Type B pancreatic cell (in vitro differentiated cells): ENCODE measurements around the gene DYNC2H1. TPM values are rescaled to one million over a fixed set of nuclear protein-coding genes. Genes with fewer than 3 reads are reported as not detected.
A peak's percentile ranks its signal among the peaks of the same experiment; 100 is the strongest.

Source experiments
- DNase-seq: peaks from one replicate; pipeline ENCODE4 v3.0.0; 2021; ENCODE audit warnings: mixed read lengths; ENCODE audit not compliant: unreplicated experiment; ENCODE audit errors: extremely low spot score
- H3K27ac Mint-ChIP-seq: 2 replicates; pipeline ENCODE4 v1.8.0; 2021; ENCODE audit warnings: mild to moderate bottlenecking, mixed read lengths
- H3K27me3 Mint-ChIP-seq: 2 replicates; pipeline ENCODE4 v1.8.0; 2021; ENCODE audit warnings: mixed read lengths
- H3K36me3 Mint-ChIP-seq: 2 replicates; pipeline ENCODE4 v1.8.0; 2021; ENCODE audit warnings: mixed read lengths
- H3K4me1 Mint-ChIP-seq: one replicate; pipeline ENCODE4 v1.8.0; 2021; ENCODE audit warnings: mixed read lengths; ENCODE audit not compliant: unreplicated experiment
- H3K4me3 Mint-ChIP-seq: 2 replicates; pipeline ENCODE4 v1.8.0; 2021; ENCODE audit warnings: mild to moderate bottlenecking, mixed read lengths
- H3K9me3 Mint-ChIP-seq: 2 replicates; pipeline ENCODE4 v1.8.0; 2021; ENCODE audit warnings: mixed read lengths
- CTCF ChIP-seq: fragments of 200-600 bp; sonication (generic); conservative IDR thresholded peaks from 2 replicates; pipeline ENCODE4 v1.5.0; 2021; ENCODE audit warnings: antibody characterized with exemption, mild to moderate bottlenecking
- total RNA-seq: library from RNA; stranded (reverse); gene quantifications from 2 replicates; pipeline ENCODE4 v1.2.1, GENCODE V29; 2021; ENCODE audit warnings: low replicate concordance

The DYNC2H1 gene
- total RNA-seq, 1 donor from 2014 or later: 26.1 TPM

GRCh38 chr11:103480421-103480820, 371.2 kb downstream of the DYNC2H1 start:
- H3K27me3 Mint-ChIP-seq: no peaks in the 10 kb centered on the region
- DNase-seq: no peak
- H3K36me3 Mint-ChIP-seq: no peaks in the 10 kb centered on the region
- H3K9me3 Mint-ChIP-seq: no peaks in the 10 kb centered on the region
- H3K4me3 Mint-ChIP-seq: no peak overlapping the region
- no peak for TF ChIP-seq CTCF
- no peaks in the 10 kb centered on the region for H3K4me1 Mint-ChIP-seq
- H3K27ac Mint-ChIP-seq: no peak overlapping the region

GRCh38 chr11:103483996-103484395, 374.8 kb downstream of the DYNC2H1 start:
- no peak overlapping the region for H3K4me3 Mint-ChIP-seq
- DNase-seq: no peak
- H3K36me3 Mint-ChIP-seq: no peaks in the 10 kb centered on the region
- peaks cover 5% of the 10 kb centered on the region for H3K9me3 Mint-ChIP-seq
- no peak for TF ChIP-seq CTCF
- H3K4me1 Mint-ChIP-seq: no peaks in the 10 kb centered on the region
- H3K27me3 Mint-ChIP-seq: no peaks in the 10 kb centered on the region
- no peak overlapping the region for H3K27ac Mint-ChIP-seq

- H3K27ac Mint-ChIP-seq: no peak overlapping the region
Observed at GRCh38 chr11:103484545-103484944, 375.3 kb downstream of the DYNC2H1 start.

GRCh38 chr11:103486604-103487003, 377.4 kb downstream of the DYNC2H1 start:
- H3K27me3 Mint-ChIP-seq: no peaks in the 10 kb centered on the region
- H3K27ac Mint-ChIP-seq: peak overlapping the region; percentile 24
- peaks cover 5% of the 10 kb centered on the region for H3K9me3 Mint-ChIP-seq
- no peak for DNase-seq
- H3K4me1 Mint-ChIP-seq: no peaks in the 10 kb centered on the region
- no peak overlapping the region for H3K4me3 Mint-ChIP-seq
- TF ChIP-seq CTCF: no peak
- peaks cover 2% of the 10 kb centered on the region for H3K36me3 Mint-ChIP-seq

More at GRCh38 chr11:103484545-103484944, 375.3 kb downstream of the DYNC2H1 start:
- TF ChIP-seq CTCF: no peak
- no peak for DNase-seq
- Mint-ChIP-seq H3K27me3 (no peaks in the 10 kb centered on the region), H3K4me3 (no peak overlapping the region), H3K4me1 (no peaks in the 10 kb centered on the region), H3K36me3 (no peaks in the 10 kb centered on the region), H3K9me3 (peaks cover 5% of the 10 kb centered on the region)

GRCh38 chr11:103487113-103487512, 377.9 kb downstream of the DYNC2H1 start:
- no peaks in the 10 kb centered on the region for H3K4me1 Mint-ChIP-seq

More at GRCh38 chr11:103487113-103487512, 377.9 kb downstream of the DYNC2H1 start:
- no peaks in the 10 kb centered on the region for H3K27me3 Mint-ChIP-seq
- DNase-seq: no peak
- H3K36me3 Mint-ChIP-seq: peaks cover 3% of the 10 kb centered on the region
- TF ChIP-seq CTCF: no peak
- peaks cover 5% of the 10 kb centered on the region for H3K9me3 Mint-ChIP-seq
- no peak overlapping the region for H3K4me3 Mint-ChIP-seq
- H3K27ac Mint-ChIP-seq: peak overlapping the region; percentile 24
